Dermis blood vessel endothelial cell (primary cell): ENCODE measurements around the gene DDX25. TPM values are rescaled to one million over a fixed set of nuclear protein-coding genes. Genes with fewer than 3 reads are reported as not detected.

ENCODE experiments used
- DNase-seq: peaks from one replicate; pipeline ENCODE4 v3.0.0; 2010
- total RNA-seq: library from RNA; depleted of rRNA; stranded (reverse); fragments of >200 nt; gene quantifications from 2 replicates; pipeline ENCODE4 v1.2.3, GENCODE V29; 2014

The DDX25 gene
- total RNA-seq, 1 donor from 2014 or later = not detected

- DNase-seq = no peak
Measured at GRCh38 chr11:125951731-125952130, 47.4 kb downstream of the DDX25 start.

- DNase-seq = no peak
Measured at GRCh38 chr11:125952559-125952958, 48.3 kb downstream of the DDX25 start.

GRCh38 chr11:125952973-125953372 lies 48.7 kb downstream of the DDX25 start:
- no peak for DNase-seq

GRCh38 chr11:125953401-125953935 lies 49.2 kb downstream of the DDX25 start:
- DNase-seq = no peak

GRCh38 chr11:125954123-125954944 lies 50.0 kb downstream of the DDX25 start:
- DNase-seq = no peak

- DNase-seq = no peak
Measured at GRCh38 chr11:125954945-125955640, 50.8 kb downstream of the DDX25 start.

GRCh38 chr11:125955856-125956255 lies 51.5 kb downstream of the DDX25 start:
- DNase-seq = no peak

GRCh38 chr11:125956391-125957134 lies 52.3 kb downstream of the DDX25 start:
- no peak for DNase-seq

GRCh38 chr11:125957618-125958332 lies 53.5 kb downstream of the DDX25 start:
- no peak for DNase-seq

- no peak for DNase-seq
Measured at GRCh38 chr11:125958872-125959400, 54.6 kb downstream of the DDX25 start.

- DNase-seq = no peak
Measured at GRCh38 chr11:125959511-125959910, 55.2 kb downstream of the DDX25 start.

GRCh38 chr11:125959931-125960330 lies 55.6 kb downstream of the DDX25 start:
- DNase-seq = no peak

- no peak for DNase-seq
Measured at GRCh38 chr11:125960771-125961170, 56.5 kb downstream of the DDX25 start.

- no peak for DNase-seq
Measured at GRCh38 chr11:125967515-125967914, 63.2 kb downstream of the DDX25 start.

GRCh38 chr11:125968354-125968753 lies 64.0 kb downstream of the DDX25 start:
- DNase-seq = no peak

GRCh38 chr11:125971618-125972017 lies 67.3 kb downstream of the DDX25 start:
- no peak for DNase-seq

GRCh38 chr11:125974284-125974683 lies 70.0 kb downstream of the DDX25 start:
- no peak for DNase-seq

GRCh38 chr11:125975634-125976033 lies 71.3 kb downstream of the DDX25 start:
- DNase-seq = no peak

- no peak for DNase-seq
Measured at GRCh38 chr11:125976156-125976555, 71.8 kb downstream of the DDX25 start.

- DNase-seq = no peak
Measured at GRCh38 chr11:125977333-125977732, 73.0 kb downstream of the DDX25 start.

- no peak for DNase-seq
Measured at GRCh38 chr11:125978181-125978716, 73.9 kb downstream of the DDX25 start.
